CD4-positive, alpha-beta T cell treated with Interleukin-4 for 4 hours (primary cell): ENCODE measurements around the gene SOX6.
"Not testable (repeated sequence)": the region's sequence is repeated elsewhere in the genome, so short reads cannot be mapped to it uniquely, and the experiment has no call there.

Experiments used
- DNase-seq: peaks from one replicate; pipeline ENCODE4 v3.0.0-alpha.2; 2020

The SOX6 gene

GRCh38 chr11:15943418-15944197, 412.7 kb downstream of the SOX6 start:
- DNase-seq, result no peak

GRCh38 chr11:15942936-15943335, 413.4 kb downstream of the SOX6 start:
- DNase-seq, result no peak

GRCh38 chr11:15942126-15942525, 414.2 kb downstream of the SOX6 start:
- DNase-seq, result no peak

GRCh38 chr11:15941206-15941770, 415.1 kb downstream of the SOX6 start:
- no peak for DNase-seq

GRCh38 chr11:15940462-15941205, 415.7 kb downstream of the SOX6 start:
- DNase-seq, result no peak

- no peak for DNase-seq
Measured at GRCh38 chr11:15938983-15939382, 417.4 kb downstream of the SOX6 start.

GRCh38 chr11:15938121-15938611, 418.2 kb downstream of the SOX6 start:
- no peak for DNase-seq

- DNase-seq, result no peak
Measured at GRCh38 chr11:15937601-15938120, 418.7 kb downstream of the SOX6 start.

- DNase-seq, result no peak
Measured at GRCh38 chr11:15936011-15936410, 420.3 kb downstream of the SOX6 start.

GRCh38 chr11:15935373-15935772, 421.0 kb downstream of the SOX6 start:
- no peak for DNase-seq

- DNase-seq, result no peak
Measured at GRCh38 chr11:15933886-15934625, 422.3 kb downstream of the SOX6 start.

- no peak for DNase-seq
Measured at GRCh38 chr11:15932417-15932816, 423.9 kb downstream of the SOX6 start.

- DNase-seq, result no peak
Measured at GRCh38 chr11:15931497-15931896, 424.8 kb downstream of the SOX6 start.

- no peak for DNase-seq
Measured at GRCh38 chr11:15930442-15931025, 425.8 kb downstream of the SOX6 start.

GRCh38 chr11:15929371-15929901, 426.9 kb downstream of the SOX6 start:
- no peak for DNase-seq

- no peak for DNase-seq
Measured at GRCh38 chr11:15927864-15928217, 428.5 kb downstream of the SOX6 start.

GRCh38 chr11:15927196-15927863, 429.0 kb downstream of the SOX6 start:
- no peak for DNase-seq

- DNase-seq, result no peak
Measured at GRCh38 chr11:15926071-15926470, 430.3 kb downstream of the SOX6 start.

- DNase-seq, result no peak
Measured at GRCh38 chr11:15923183-15923582, 433.2 kb downstream of the SOX6 start.

GRCh38 chr11:15922745-15923144, 433.6 kb downstream of the SOX6 start:
- not testable (repeated sequence) for DNase-seq

- DNase-seq, result no peak
Measured at GRCh38 chr11:15920856-15921629, 435.3 kb downstream of the SOX6 start.
